Lung (tissue), 12 donors: ENCODE results near the gene ACSF3. TPM values are rescaled to one million over a fixed set of nuclear protein-coding genes. Genes with fewer than 3 reads are reported as not detected.

ENCODE experiments used
- ATAC-seq: fragments of 200-7000 bp; cut with Tn5 transposase; one replicate; pipeline ENCODE4 v1.9.1; 2020; ENCODE audit warnings: moderate number of reproducible peaks; ENCODE audit not compliant: insufficient read depth, low FRiP score
- DNase-seq, 3 donors: peaks; one replicate each; pipeline ENCODE4 v3.0.0-alpha.2; 2013 to 2017
- H3K27ac ChIP-seq, 2 donors: one replicate each; pipeline ENCODE4 v1.5.1; 2013; ENCODE audit warnings: mild to moderate bottlenecking in 2 of 2, moderate library complexity in 2 of 2, control low read depth in 1 of 2, inconsistent platforms in 1 of 2, low read depth in 1 of 2, low read length in 1 of 2
- H3K27me3 ChIP-seq, 3 donors: one replicate each; pipeline ENCODE4 v1.5.1; 2013; ENCODE audit warnings: low read length in 2 of 3; ENCODE audit not compliant: control insufficient read depth in 3 of 3, insufficient read depth in 3 of 3
- H3K36me3 ChIP-seq, 4 donors: one replicate each; pipeline ENCODE4 v1.5.1; 2013; ENCODE audit warnings: low read length in 4 of 4, mild to moderate bottlenecking in 1 of 4, moderate library complexity in 1 of 4; ENCODE audit not compliant: control insufficient read depth in 4 of 4, insufficient read depth in 4 of 4
- H3K4me1 ChIP-seq, 5 donors: one replicate each; pipeline ENCODE4 v1.5.1; 2013; ENCODE audit warnings: low read length in 5 of 5, mild to moderate bottlenecking in 2 of 5, moderate library complexity in 1 of 5; ENCODE audit not compliant: control insufficient read depth in 5 of 5, insufficient read depth in 5 of 5
- H3K4me3 ChIP-seq: one replicate; pipeline ENCODE4 v1.5.1; 2013; ENCODE audit warnings: mild to moderate bottlenecking, control low read depth, moderate library complexity
- H3K9ac ChIP-seq, 2 donors: one replicate each; pipeline ENCODE4 v1.5.1; 2013; ENCODE audit warnings: low read length in 2 of 2, control low read depth in 1 of 2; ENCODE audit not compliant: insufficient read depth in 1 of 2
- H3K9me3 ChIP-seq, 4 donors: one replicate each; pipeline ENCODE4 v1.5.1; 2013; ENCODE audit warnings: low read length in 3 of 4, mild to moderate bottlenecking in 1 of 4, moderate library complexity in 1 of 4; ENCODE audit not compliant: control insufficient read depth in 4 of 4, insufficient read depth in 3 of 4
- CTCF ChIP-seq: IDR thresholded peaks from 2 replicates; pipeline ENCODE4 v1.5.1; 2012; ENCODE audit warnings: mild to moderate bottlenecking; ENCODE audit errors: control extremely low read depth, extremely low read depth
- WGBS, 2 donors: extraction: QIAGEN DNeasy Blood & Tissue Kit; methylation state at CpG; one replicate each; pipeline ENCODE4 v1.1.7; 2013; 5-methylcytosine and 5-hydroxymethylcytosine counted together
- polyA plus RNA-seq, 2 donors: library from polyadenylated mRNA; stranded (reverse); fragments of 200-250 nt; gene quantifications; one replicate each; pipeline ENCODE4 v1.2.1, GENCODE V29; 2013
- total RNA-seq, 2 donors: library from RNA; depleted of rRNA in 1 of 2; stranded (reverse); fragments of >200 nt in 1 of 2; gene quantifications; one replicate each; pipeline ENCODE4 v1.2.1, GENCODE V29; 2014 to 2021
- donor health status: control.
- donor health status: control.
- donor health status: Bipolar disorder and iron deficiency.
- donor health status: healthy.
- donor health status: DM: yes; HTN: yes; CAD: no.

ACSF3 gene
- total and polyA plus RNA-seq, 4 donors, result 17.4 to 33.6 (median 31.2) TPM

- 96 to 97% methylated on average over 22 of the region's 22 CpGs for WGBS, 2 donors
- Histone ChIP-seq H3K9me3 (peaks cover 0 to 2% (median 0%) of the 10 kb centered on the region in 4 donors), H3K27ac (no peak overlapping the region), H3K9ac (no peak overlapping the region), H3K27me3 (no peaks in the 10 kb centered on the region), H3K4me3 (no peak overlapping the region), H3K4me1 (peaks cover 0 to 2% (median 0%) of the 10 kb centered on the region in 5 donors), H3K36me3 (peaks cover 6 to 63% (median 22%) of the 10 kb centered on the region in 4 donors)
- no peak for TF ChIP-seq CTCF
- DNase-seq (no peak), ATAC-seq (no peak)
These were observed 9.5 kb downstream of the ACSF3 start for GRCh38 chr16:89103156-89103555.

- Histone ChIP-seq H3K36me3 (peaks cover 6 to 63% (median 22%) of the 10 kb centered on the region in 4 donors), H3K4me1 (peaks cover 0 to 2% (median 0%) of the 10 kb centered on the region in 5 donors), H3K4me3 (no peak overlapping the region), H3K9me3 (peaks cover 0 to 2% (median 0%) of the 10 kb centered on the region in 4 donors), H3K9ac (no peak overlapping the region), H3K27ac (no peak overlapping the region), H3K27me3 (no peaks in the 10 kb centered on the region)
- 91 to 96% methylated on average over 16 of the region's 16 CpGs for WGBS, 2 donors
- DNase-seq (no peak), ATAC-seq (no peak)
- no peak for TF ChIP-seq CTCF
These were observed 10.1 kb downstream of the ACSF3 start for GRCh38 chr16:89103781-89104180.

GRCh38 chr16:89104303-89104702, 10.7 kb downstream of the ACSF3 start:
- Histone ChIP-seq H3K27ac (no peak overlapping the region), H3K4me3 (no peak overlapping the region), H3K9me3 (peaks cover 0 to 2% (median 0%) of the 10 kb centered on the region in 4 donors), H3K4me1 (no peaks in the 10 kb centered on the region), H3K9ac (no peak overlapping the region), H3K36me3 (peaks cover 6 to 63% (median 22%) of the 10 kb centered on the region in 4 donors), H3K27me3 (no peaks in the 10 kb centered on the region)
- WGBS, 2 donors, result 81 to 90% methylated on average over 10 of the region's 10 CpGs
- DNase-seq, result no peak
- no peak for ATAC-seq
- no peak for TF ChIP-seq CTCF
